Gastroesophageal sphincter (tissue), 3 donors: ENCODE data around the gene UBA1.

Experiments
- CTCF ChIP-seq, 4 experiments: fragments of 200-600 bp in 2 of 4; fragments of 450-650 bp in 2 of 4; sonication (generic) in 1 of 4; IDR thresholded peaks; one replicate each; pipeline ENCODE4 v1.5.1; 2017 to 2019; ENCODE audit warnings: antibody characterized with exemption in 4 of 4, mild to moderate bottlenecking in 2 of 4, moderate library complexity in 2 of 4
- EP300 ChIP-seq: sonication (generic); formaldehyde crosslinking; IDR thresholded peaks from one replicate; pipeline ENCODE4 v1.6.1; 2017; ENCODE audit warnings: antibody characterized with exemption, mild to moderate bottlenecking
- POLR2A ChIP-seq, 2 donors: fragments of 450-650 bp; IDR thresholded peaks; one replicate each; pipeline ENCODE4 v1.6.1; 2017; ENCODE audit warnings: antibody characterized with exemption in 2 of 2, mild to moderate bottlenecking in 2 of 2, moderate library complexity in 1 of 2
- POLR2AphosphoS5 ChIP-seq: sonication (generic); formaldehyde crosslinking; IDR thresholded peaks from one replicate; pipeline ENCODE4 v1.6.1; 2017; ENCODE audit warnings: antibody characterized with exemption

- TF ChIP-seq CTCF (IDR thresholded peaks at IDR 0.05) (no peak), POLR2A (IDR thresholded peaks at IDR 0.05) (no peak), EP300 (no peak), POLR2AphosphoS5 (no peak)
Measured at GRCh38 chrX:47212381-47213293, 19.0 kb downstream of the UBA1 start.
